Erythroblast (primary cell): ENCODE measurements around the gene ZNF215.

ENCODE experiments used
- GATA1 ChIP-seq: IDR thresholded peaks from 2 replicates; pipeline ENCODE4 v1.6.1; 2011; ENCODE audit warnings: low read depth, mild to moderate bottlenecking, control low read depth, low read length, moderate library complexity
- POLR2A ChIP-seq: IDR thresholded peaks from 2 replicates; pipeline ENCODE4 v1.6.1; 2011; ENCODE audit warnings: mild to moderate bottlenecking, low read length

- TF ChIP-seq POLR2A: no peak
- TF ChIP-seq GATA1: no peak
These were observed 66.5 kb downstream of the ZNF215 start for GRCh38 chr11:6992457-6993417.
